OCI-LY1 (cell line): ENCODE data around the gene CEP44.

Experiments used
- H2AFZ ChIP-seq: fragments of 200-600 bp; sonication (generic), shearing (Covaris generic); 2 replicates; pipeline ENCODE4 v1.6.0; 2014; ENCODE audit warnings: antibody characterized with exemption, mild to moderate bottlenecking, low read length
- H3F3A ChIP-seq: fragments of 200-600 bp; sonication (generic), shearing (Covaris generic); 2 replicates; pipeline ENCODE4 v1.6.0; 2014; ENCODE audit warnings: mild to moderate bottlenecking, antibody characterized with exemption, low read length, moderate library complexity; ENCODE audit not compliant: insufficient read depth
- H3K27ac ChIP-seq: fragments of 200-600 bp; sonication (generic); 2 replicates; pipeline ENCODE4 v1.5.1; 2014; ENCODE audit warnings: low read length, mixed run types, mild to moderate bottlenecking, low read depth; ENCODE audit not compliant: poor library complexity, severe bottlenecking
- H3K27me3 ChIP-seq: fragments of 200-600 bp; sonication (generic); 2 replicates; pipeline ENCODE4 v1.6.0; 2014; ENCODE audit warnings: antibody characterized with exemption, mild to moderate bottlenecking, low read length, moderate library complexity; ENCODE audit not compliant: insufficient read depth
- H3K36me3 ChIP-seq: fragments of 200-600 bp; sonication (generic); 2 replicates; pipeline ENCODE4 v1.6.1; 2014; ENCODE audit warnings: mild to moderate bottlenecking, antibody characterized with exemption, low read length, moderate library complexity, mixed read lengths; ENCODE audit not compliant: insufficient read depth
- H3K4me1 ChIP-seq: fragments of 200-600 bp; sonication (generic); 2 replicates; pipeline ENCODE4 v1.5.1; 2014; ENCODE audit warnings: mild to moderate bottlenecking, low read length, moderate library complexity; ENCODE audit not compliant: insufficient read depth, severe bottlenecking
- H3K4me2 ChIP-seq: fragments of 200-600 bp; sonication (generic), shearing (Covaris generic); 2 replicates; pipeline ENCODE4 v1.6.1; 2014; ENCODE audit warnings: low read length
- H3K4me3 ChIP-seq: fragments of 200-600 bp; sonication (generic); 2 replicates; pipeline ENCODE4 v1.5.1; 2014; ENCODE audit warnings: low read length, low read depth, mild to moderate bottlenecking, mixed read lengths; ENCODE audit not compliant: poor library complexity, severe bottlenecking
- H3K79me2 ChIP-seq: fragments of 200-600 bp; shearing (Covaris generic); 2 replicates; pipeline ENCODE4 v1.6.1; 2016; ENCODE audit warnings: mixed run types, low read length, mixed read lengths; ENCODE audit not compliant: insufficient read depth
- H3K9ac ChIP-seq: fragments of 200-600 bp; sonication (generic), shearing (Covaris generic); 2 replicates; pipeline ENCODE4 v1.6.1; 2014; ENCODE audit warnings: mild to moderate bottlenecking, low read length, mixed read lengths
- H3K9me2 ChIP-seq: fragments of 200-600 bp; sonication (generic), shearing (Covaris generic); 2 replicates; pipeline ENCODE4 v1.6.1; 2014; ENCODE audit warnings: low read depth, mild to moderate bottlenecking, low read length, mixed read lengths
- H3K9me3 ChIP-seq: fragments of 200-600 bp; shearing (Covaris generic); 2 replicates; pipeline ENCODE4 v1.6.1; 2014; ENCODE audit warnings: low read length, mixed read lengths
- H4K20me1 ChIP-seq: fragments of 200-600 bp; sonication (generic), shearing (Covaris generic); 2 replicates; pipeline ENCODE4 v1.6.0; 2016; ENCODE audit warnings: mild to moderate bottlenecking, low read length; ENCODE audit not compliant: insufficient read depth
- CTCF ChIP-seq: fragments of 200-600 bp; sonication (generic), shearing (Covaris generic); IDR thresholded peaks from 2 replicates; pipeline ENCODE4 v1.5.1; 2017; ENCODE audit warnings: mild to moderate bottlenecking, antibody characterized with exemption, low read length, moderate library complexity, mixed read lengths
- EZH2 ChIP-seq: fragments of 200-600 bp; sonication (generic), shearing (Covaris generic); IDR thresholded peaks from 2 replicates; pipeline ENCODE4 v1.8.0; 2017; ENCODE audit warnings: borderline replicate concordance, mixed run types, mild to moderate bottlenecking, antibody characterized with exemption, low read length, moderate library complexity, mixed read lengths

Gene CEP44

GRCh38 chr4:174278467-174278866 lies 5.2 kb upstream of the CEP44 start:
- H3K27ac ChIP-seq, result no peak overlapping the region
- H3K4me3 ChIP-seq, result no peak overlapping the region
- H3K9me2 ChIP-seq, result no peaks in the 10 kb centered on the region
- no peaks in the 10 kb centered on the region for H3F3A ChIP-seq
- no peak overlapping the region for H2AFZ ChIP-seq
- H3K36me3 ChIP-seq, result 0 out of 2 replicates have a peak, but pooled peaks cover 8% of the 10 kb centered on the region
- TF ChIP-seq EZH2 (no peak), CTCF (no peak)
- no peak overlapping the region for H3K9ac ChIP-seq
- peaks cover 67% of the 10 kb centered on the region for H3K79me2 ChIP-seq
- peaks cover 36% of the 10 kb centered on the region for H3K4me1 ChIP-seq
- H4K20me1 ChIP-seq, result no peaks in the 10 kb centered on the region
- H3K9me3 ChIP-seq, result peaks cover 8% of the 10 kb centered on the region; the same call in 1 of the 2 replicates
- H3K4me2 ChIP-seq, result no peak overlapping the region
- H3K27me3 ChIP-seq, result no peaks in the 10 kb centered on the region

GRCh38 chr4:174279433-174280155 lies 4.1 kb upstream of the CEP44 start:
- TF ChIP-seq CTCF (no peak), EZH2 (no peak)
- Histone ChIP-seq H3F3A (no peaks in the 10 kb centered on the region), H3K9me3 (peaks cover 8% of the 10 kb centered on the region; the same call in 1 of the 2 replicates), H3K36me3 (0 out of 2 replicates have a peak, but pooled peaks cover 8% of the 10 kb centered on the region), H3K9ac (no peak overlapping the region), H3K27ac (no peak overlapping the region), H4K20me1 (no peaks in the 10 kb centered on the region), H3K4me1 (peaks cover 38% of the 10 kb centered on the region), H3K4me2 (no peak overlapping the region), H3K9me2 (no peaks in the 10 kb centered on the region), H2AFZ (no peak overlapping the region), H3K4me3 (no peak overlapping the region), H3K27me3 (no peaks in the 10 kb centered on the region), H3K79me2 (peaks cover 69% of the 10 kb centered on the region)

- Histone ChIP-seq H3K9me2 (no peaks in the 10 kb centered on the region), H3K27ac (no peak overlapping the region), H2AFZ (no peak overlapping the region), H3K27me3 (no peaks in the 10 kb centered on the region), H3K9ac (no peak overlapping the region), H3K4me2 (peak overlapping the region; percentile 18; the same call in 1 of the 2 replicates), H3K4me3 (no peak overlapping the region), H3K36me3 (0 out of 2 replicates have a peak, but pooled peaks cover 8% of the 10 kb centered on the region), H3K4me1 (peaks cover 55% of the 10 kb centered on the region), H3K79me2 (peaks cover 83% of the 10 kb centered on the region), H3F3A (no peaks in the 10 kb centered on the region), H3K9me3 (peaks cover 8% of the 10 kb centered on the region; the same call in 1 of the 2 replicates), H4K20me1 (no peaks in the 10 kb centered on the region)
- TF ChIP-seq CTCF, result no peak
- no peak for TF ChIP-seq EZH2
These were observed 2.5 kb upstream of the CEP44 start for GRCh38 chr4:174281182-174281737.
